SK-N-MC (cell line): ENCODE measurements around the gene IL31.

ENCODE experiments used
- EZH2 ChIP-seq: fragments of 200-600 bp; sonication (generic); IDR thresholded peaks from one replicate; pipeline ENCODE4 v1.6.1; 2017; ENCODE audit warnings: antibody characterized with exemption
- POLR2AphosphoS5 ChIP-seq: IDR thresholded peaks from 2 replicates; pipeline ENCODE4 v1.6.1; 2012; ENCODE audit warnings: mild to moderate bottlenecking, low read depth, low read length, borderline replicate concordance

DNA sequence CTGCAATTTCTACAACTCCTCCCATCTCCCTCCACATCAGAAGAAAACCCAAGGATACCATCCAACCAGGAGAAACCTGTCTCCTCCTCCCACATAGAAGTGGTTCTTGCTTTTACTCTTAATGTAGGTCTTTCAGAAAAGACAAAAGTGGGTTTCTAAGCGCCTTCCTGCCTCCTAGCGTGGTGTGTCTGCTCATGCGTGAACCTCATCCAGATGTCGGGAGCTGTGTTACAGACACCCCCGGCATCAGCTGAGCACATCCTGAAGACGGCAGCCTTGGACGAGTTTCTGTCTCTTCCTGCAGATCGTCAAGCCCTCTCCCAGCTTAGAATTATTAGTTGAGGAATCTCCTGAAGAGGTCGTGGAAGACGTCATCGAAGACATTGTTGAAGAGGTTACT, 18.4 kb upstream of the IL31 start:
- TF ChIP-seq POLR2AphosphoS5 = no peak
- no peak for TF ChIP-seq EZH2
